GM19025 (cell line): ENCODE results near the gene UGT1A1.

Source experiments
- ATAC-seq: cut with Tn5 transposase; IDR thresholded peaks from one replicate; pipeline ENCODE4 v1.9.1; 2021; ENCODE audit warnings: mild to moderate bottlenecking, low read depth, moderate library complexity; ENCODE audit not compliant: unreplicated experiment

UGT1A1 gene

GRCh38 chr2:233756429-233757081, 3.5 kb upstream of the UGT1A1 start:
- no peak for ATAC-seq

GRCh38 chr2:233758141-233758540, 1.9 kb upstream of the UGT1A1 start:
- ATAC-seq = no peak

GRCh38 chr2:233758849-233759248, 1.2 kb upstream of the UGT1A1 start:
- ATAC-seq = no peak

- ATAC-seq = no peak
These were observed 1.1 kb downstream of the UGT1A1 start for GRCh38 chr2:233761040-233761769.

- no peak for ATAC-seq
These were observed 4.2 kb downstream of the UGT1A1 start for GRCh38 chr2:233764264-233764663.

- ATAC-seq = no peak
These were observed 4.7 kb downstream of the UGT1A1 start for GRCh38 chr2:233764761-233765160.

- no peak for ATAC-seq
These were observed 6.3 kb downstream of the UGT1A1 start for GRCh38 chr2:233766416-233766815.

- no peak for ATAC-seq
These were observed 8.0 kb downstream of the UGT1A1 start for GRCh38 chr2:233768076-233768475.

GRCh38 chr2:233769260-233769659, 9.2 kb downstream of the UGT1A1 start:
- ATAC-seq = no peak

- no peak for ATAC-seq
These were observed 12.1 kb downstream of the UGT1A1 start for GRCh38 chr2:233772153-233772552.

GRCh38 chr2:233772583-233772982, 12.5 kb downstream of the UGT1A1 start:
- no peak for ATAC-seq

- no peak for ATAC-seq
These were observed 13.8 kb downstream of the UGT1A1 start for GRCh38 chr2:233773854-233774253.

- no peak for ATAC-seq
These were observed 15.3 kb downstream of the UGT1A1 start for GRCh38 chr2:233775414-233775813.

GRCh38 chr2:233778030-233778429, 18.0 kb downstream of the UGT1A1 start, which contains the start of gene MROH2A:
TSS of gene MROH2A (plus strand) at chr2:233778330. CDS start at chr2:233779359, 1,029 bp downstream.
- ATAC-seq = no peak

GRCh38 chr2:233779722-233780121, 19.7 kb downstream of the UGT1A1 start:
- ATAC-seq = no peak

GRCh38 chr2:233780771-233781170, 20.7 kb downstream of the UGT1A1 start:
- ATAC-seq = no peak

GRCh38 chr2:233789554-233789953, 29.5 kb downstream of the UGT1A1 start:
- ATAC-seq = no peak

- ATAC-seq = no peak
These were observed 31.2 kb downstream of the UGT1A1 start for GRCh38 chr2:233791151-233791882.

GRCh38 chr2:233791883-233792329, 31.8 kb downstream of the UGT1A1 start:
- ATAC-seq = no peak

- ATAC-seq = no peak
These were observed 32.6 kb downstream of the UGT1A1 start for GRCh38 chr2:233792720-233793119.

GRCh38 chr2:233793465-233794127, 33.5 kb downstream of the UGT1A1 start:
- no peak for ATAC-seq
